HG03097 (cell line): ENCODE measurements around the gene NSUN2.

ENCODE experiments used
- ATAC-seq: cut with Tn5 transposase; IDR thresholded peaks from one replicate; pipeline ENCODE4 v1.9.1; 2021; ENCODE audit not compliant: unreplicated experiment, low FRiP score

The NSUN2 gene

GRCh38 chr5:6607559-6607936 is 25.3 kb downstream of the NSUN2 start:
- no peak for ATAC-seq

GRCh38 chr5:6606884-6607558 is 25.8 kb downstream of the NSUN2 start:
- no peak for ATAC-seq

- ATAC-seq, result no peak
These were observed 27.9 kb downstream of the NSUN2 start for GRCh38 chr5:6604946-6605345.

- ATAC-seq, result no peak
These were observed 28.5 kb downstream of the NSUN2 start for GRCh38 chr5:6604341-6604740.

- ATAC-seq, result no peak
These were observed 29.2 kb downstream of the NSUN2 start for GRCh38 chr5:6603643-6604042.

- no peak for ATAC-seq
These were observed 30.4 kb downstream of the NSUN2 start for GRCh38 chr5:6602441-6602840.

- ATAC-seq, result no peak
These were observed 31.0 kb downstream of the NSUN2 start for GRCh38 chr5:6601816-6602215.

- ATAC-seq, result no peak
These were observed 31.6 kb downstream of the NSUN2 start for GRCh38 chr5:6601271-6601670.

- no peak for ATAC-seq
These were observed 33.1 kb downstream of the NSUN2 start for GRCh38 chr5:6599739-6600138.

GRCh38 chr5:6598351-6598900 is 34.4 kb downstream of the NSUN2 start:
- ATAC-seq, result no peak

- no peak for ATAC-seq
These were observed 35.3 kb downstream of the NSUN2 start for GRCh38 chr5:6597557-6597956.

GRCh38 chr5:6596388-6596787 is 36.5 kb downstream of the NSUN2 start:
- ATAC-seq, result no peak

GRCh38 chr5:6595405-6595804 is 37.4 kb downstream of the NSUN2 start:
- no peak for ATAC-seq

GRCh38 chr5:6594066-6594465 is 38.8 kb downstream of the NSUN2 start:
- no peak for ATAC-seq

GRCh38 chr5:6593148-6594016 is 39.5 kb downstream of the NSUN2 start:
- no peak for ATAC-seq

GRCh38 chr5:6592601-6593000 is 40.2 kb downstream of the NSUN2 start:
- ATAC-seq, result no peak

- ATAC-seq, result no peak
These were observed 41.1 kb downstream of the NSUN2 start for GRCh38 chr5:6591671-6592288.

GRCh38 chr5:6590581-6590980 is 42.3 kb downstream of the NSUN2 start:
- no peak for ATAC-seq

GRCh38 chr5:6587171-6587570 is 45.7 kb downstream of the NSUN2 start:
- ATAC-seq, result no peak

- ATAC-seq, result no peak
These were observed 46.2 kb downstream of the NSUN2 start for GRCh38 chr5:6586647-6587042.

GRCh38 chr5:6585939-6586646 is 46.8 kb downstream of the NSUN2 start:
- no peak for ATAC-seq
